ENCODE results near the gene SLC9B2. TPM values are rescaled to one million over a fixed set of nuclear protein-coding genes. Genes with fewer than 3 reads are reported as not detected.

Gene SLC9B2
- total RNA-seq, 1 experiment from 2014 or later, result 4.6 TPM

DNA sequence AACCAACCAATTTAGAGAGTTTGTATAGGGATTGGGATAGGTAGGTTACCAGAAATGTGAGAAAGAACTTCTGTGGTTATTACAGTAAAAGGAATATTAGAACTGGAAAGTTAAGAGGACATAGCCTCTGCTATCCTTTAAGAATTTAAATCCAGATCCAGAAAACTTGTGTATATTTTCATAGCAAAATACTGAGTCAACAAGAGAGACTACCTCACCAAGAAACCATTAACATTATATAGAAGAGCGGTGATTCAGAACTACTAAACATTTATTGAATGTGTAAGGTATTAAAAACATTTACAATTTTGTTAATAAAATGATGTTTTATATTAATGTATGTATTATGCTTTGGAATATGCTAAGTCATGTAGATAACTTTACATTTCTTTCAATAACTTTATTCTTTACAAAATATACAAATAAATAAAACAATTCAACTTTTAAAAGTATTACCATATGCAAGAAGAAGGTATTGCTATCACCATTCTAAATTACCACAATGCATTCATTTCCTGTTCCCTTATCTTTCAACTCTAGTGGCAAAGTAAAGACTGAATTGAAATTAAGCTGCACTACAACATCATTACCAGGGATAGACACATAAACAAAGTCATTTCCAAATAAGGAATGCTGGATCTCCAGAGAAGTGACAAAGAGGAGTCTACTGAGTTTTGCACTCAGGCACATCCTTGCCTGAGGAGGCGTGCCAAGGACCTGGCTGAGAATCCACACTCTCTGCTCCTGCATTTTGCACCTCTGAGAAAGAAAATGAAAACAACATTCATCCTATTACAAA, 29.2 kb upstream of the SLC9B2 start:
- Mint-ChIP-seq H3K9me3 (no peaks in the 10 kb centered on the region), H3K36me3 (peaks cover 41% of the 10 kb centered on the region), H3K4me1 (no peaks in the 10 kb centered on the region), H3K4me3 (no peak overlapping the region), H3K27me3 (ENCODE audit: low read depth) (no peaks in the 10 kb centered on the region), H3K27ac (no peak overlapping the region)
- no peak for ATAC-seq
- ChIA-PET POLR2A (no interaction called here), CTCF (no interaction called here)
- no peak for DNase-seq (ENCODE audit: low spot score)
- TF ChIP-seq MXD4 (CRISPR knock-in tag; IDR thresholded peaks at IDR 0.05; ENCODE audit: borderline replicate concordance) (no peak), TEAD4 (CRISPR knock-in tag; IDR thresholded peaks at IDR 0.05) (no peak)
- TF ChIP-seq, protein P1, sequence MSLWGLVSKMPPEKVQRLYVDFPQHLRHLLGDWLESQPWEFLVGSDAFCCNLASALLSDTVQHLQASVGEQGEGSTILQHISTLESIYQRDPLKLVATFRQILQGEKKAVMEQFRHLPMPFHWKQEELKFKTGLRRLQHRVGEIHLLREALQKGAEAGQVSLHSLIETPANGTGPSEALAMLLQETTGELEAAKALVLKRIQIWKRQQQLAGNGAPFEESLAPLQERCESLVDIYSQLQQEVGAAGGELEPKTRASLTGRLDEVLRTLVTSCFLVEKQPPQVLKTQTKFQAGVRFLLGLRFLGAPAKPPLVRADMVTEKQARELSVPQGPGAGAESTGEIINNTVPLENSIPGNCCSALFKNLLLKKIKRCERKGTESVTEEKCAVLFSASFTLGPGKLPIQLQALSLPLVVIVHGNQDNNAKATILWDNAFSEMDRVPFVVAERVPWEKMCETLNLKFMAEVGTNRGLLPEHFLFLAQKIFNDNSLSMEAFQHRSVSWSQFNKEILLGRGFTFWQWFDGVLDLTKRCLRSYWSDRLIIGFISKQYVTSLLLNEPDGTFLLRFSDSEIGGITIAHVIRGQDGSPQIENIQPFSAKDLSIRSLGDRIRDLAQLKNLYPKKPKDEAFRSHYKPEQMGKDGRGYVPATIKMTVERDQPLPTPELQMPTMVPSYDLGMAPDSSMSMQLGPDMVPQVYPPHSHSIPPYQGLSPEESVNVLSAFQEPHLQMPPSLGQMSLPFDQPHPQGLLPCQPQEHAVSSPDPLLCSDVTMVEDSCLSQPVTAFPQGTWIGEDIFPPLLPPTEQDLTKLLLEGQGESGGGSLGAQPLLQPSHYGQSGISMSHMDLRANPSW (CRISPR knock-in tag; conservative IDR thresholded peaks at IDR 0.05; ENCODE audit: low read depth), result no peak
- TF ChIP-seq, protein P2, sequence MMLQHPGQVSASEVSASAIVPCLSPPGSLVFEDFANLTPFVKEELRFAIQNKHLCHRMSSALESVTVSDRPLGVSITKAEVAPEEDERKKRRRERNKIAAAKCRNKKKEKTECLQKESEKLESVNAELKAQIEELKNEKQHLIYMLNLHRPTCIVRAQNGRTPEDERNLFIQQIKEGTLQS (CRISPR knock-in tag; conservative IDR thresholded peaks at IDR 0.05), result no peak

DNA sequence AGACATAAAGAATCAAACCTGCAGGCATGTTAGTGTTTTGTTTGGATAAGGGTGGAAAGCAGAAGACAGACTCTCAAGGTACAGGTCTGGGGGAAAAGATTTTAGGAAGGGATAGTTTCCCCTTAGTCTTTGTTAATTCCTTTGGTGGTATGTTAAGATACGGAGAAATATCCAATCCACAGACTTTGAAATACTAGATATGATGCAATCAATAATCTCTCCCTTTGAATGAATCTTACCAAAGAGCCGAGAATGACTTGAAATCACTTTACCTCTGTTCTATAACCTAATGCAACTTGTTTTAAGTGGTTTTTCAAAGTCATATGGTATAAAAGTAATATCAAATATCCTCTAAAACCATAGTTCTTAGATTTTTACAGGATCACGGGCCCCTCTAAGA, 28.3 kb upstream of the SLC9B2 start:
- no peak overlapping the region for H3K27ac Mint-ChIP-seq
- TF ChIP-seq SP1 (CRISPR knock-in tag; conservative IDR thresholded peaks at IDR 0.05) (no peak), ZNF396 (CRISPR knock-in tag; IDR thresholded peaks at IDR 0.05; ENCODE audit: borderline replicate concordance) (no peak), RORB (CRISPR knock-in tag; IDR thresholded peaks at IDR 0.05) (no peak), OVOL2 (CRISPR knock-in tag; IDR thresholded peaks at IDR 0.05; ENCODE audit: borderline replicate concordance) (no peak), MYBL2 (CRISPR knock-in tag; IDR thresholded peaks at IDR 0.05) (no peak), PRRX2 (CRISPR knock-in tag; IDR thresholded peaks at IDR 0.05) (no peak), NR2C2 (CRISPR knock-in tag; IDR thresholded peaks at IDR 0.05) (no peak)
- TF ChIP-seq, protein P3, sequence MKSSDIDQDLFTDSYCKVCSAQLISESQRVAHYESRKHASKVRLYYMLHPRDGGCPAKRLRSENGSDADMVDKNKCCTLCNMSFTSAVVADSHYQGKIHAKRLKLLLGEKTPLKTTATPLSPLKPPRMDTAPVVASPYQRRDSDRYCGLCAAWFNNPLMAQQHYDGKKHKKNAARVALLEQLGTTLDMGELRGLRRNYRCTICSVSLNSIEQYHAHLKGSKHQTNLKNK (CRISPR knock-in tag; IDR thresholded peaks at IDR 0.05), result no peak
- TF ChIP-seq, protein P2 (CRISPR knock-in tag; conservative IDR thresholded peaks at IDR 0.05), result no peak
- H3K27me3 Mint-ChIP-seq (ENCODE audit: low read depth), result no peaks in the 10 kb centered on the region
- ATAC-seq, result no peak
- ChIA-PET CTCF (no interaction called here), POLR2A (no interaction called here)
- peaks cover 33% of the 10 kb centered on the region for H3K36me3 Mint-ChIP-seq
- H3K4me3 Mint-ChIP-seq, result no peak overlapping the region
- no peaks in the 10 kb centered on the region for H3K9me3 Mint-ChIP-seq
- 0 out of 2 replicates have a peak, but pooled peaks cover 3% of the 10 kb centered on the region for H3K4me1 Mint-ChIP-seq
- DNase-seq (ENCODE audit: low spot score), result no peak

DNA sequence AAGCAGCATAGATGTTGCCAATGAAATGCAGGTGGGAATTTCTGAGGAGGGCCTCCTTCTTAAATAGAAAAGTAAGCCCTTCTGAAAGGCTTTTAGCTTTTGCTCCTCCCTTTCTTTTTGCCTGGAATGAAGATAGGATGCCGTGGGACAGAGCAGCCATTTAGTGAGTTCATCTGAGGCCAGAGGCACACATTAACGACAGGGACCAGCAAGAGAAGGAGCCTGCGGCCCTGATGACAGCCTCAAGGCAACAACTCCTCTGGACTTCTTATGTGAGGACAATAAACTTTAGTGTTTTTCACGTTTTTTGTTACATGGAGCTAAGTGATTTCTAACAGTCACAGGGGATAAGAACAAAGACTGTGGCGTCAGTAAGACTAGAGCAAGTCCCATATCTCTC, 24.1 kb upstream of the SLC9B2 start:
- ChIA-PET CTCF (interaction anchor here (1.1 to 1.8 kb wide), 4 partner anchors 26 to 521 kb away, joined by 3 to 8 read pairs (median 4); partner anchors contain the start of gene CISD2), POLR2A (no interaction called here)
- Mint-ChIP-seq H3K36me3 (0 out of 2 replicates have a peak, but pooled peaks cover 3% of the 10 kb centered on the region), H3K9me3 (no peaks in the 10 kb centered on the region), H3K27ac (peak overlapping the region; percentile 72; the same call in 1 of the 2 replicates), H3K27me3 (ENCODE audit: low read depth) (no peaks in the 10 kb centered on the region), H3K4me1 (peaks cover 13% of the 10 kb centered on the region), H3K4me3 (no peak overlapping the region)
- DNase-seq (ENCODE audit: low spot score) (no peak), ATAC-seq (no peak)
- TF ChIP-seq, protein P4, sequence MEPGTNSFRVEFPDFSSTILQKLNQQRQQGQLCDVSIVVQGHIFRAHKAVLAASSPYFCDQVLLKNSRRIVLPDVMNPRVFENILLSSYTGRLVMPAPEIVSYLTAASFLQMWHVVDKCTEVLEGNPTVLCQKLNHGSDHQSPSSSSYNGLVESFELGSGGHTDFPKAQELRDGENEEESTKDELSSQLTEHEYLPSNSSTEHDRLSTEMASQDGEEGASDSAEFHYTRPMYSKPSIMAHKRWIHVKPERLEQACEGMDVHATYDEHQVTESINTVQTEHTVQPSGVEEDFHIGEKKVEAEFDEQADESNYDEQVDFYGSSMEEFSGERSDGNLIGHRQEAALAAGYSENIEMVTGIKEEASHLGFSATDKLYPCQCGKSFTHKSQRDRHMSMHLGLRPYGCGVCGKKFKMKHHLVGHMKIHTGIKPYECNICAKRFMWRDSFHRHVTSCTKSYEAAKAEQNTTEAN (CRISPR knock-in tag; IDR thresholded peaks at IDR 0.05), result no peak
- TF ChIP-seq JUN (CRISPR knock-in tag; IDR thresholded peaks at IDR 0.05) (no peak), ELF4 (CRISPR knock-in tag; IDR thresholded peaks at IDR 0.05; ENCODE audit: low read depth) (no peak), NR2C2 (CRISPR knock-in tag; IDR thresholded peaks at IDR 0.05) (no peak), NR3C1 (CRISPR knock-in tag; conservative IDR thresholded peaks at IDR 0.05; ENCODE audit: low read depth) (no peak)
- TF ChIP-seq, protein P5, sequence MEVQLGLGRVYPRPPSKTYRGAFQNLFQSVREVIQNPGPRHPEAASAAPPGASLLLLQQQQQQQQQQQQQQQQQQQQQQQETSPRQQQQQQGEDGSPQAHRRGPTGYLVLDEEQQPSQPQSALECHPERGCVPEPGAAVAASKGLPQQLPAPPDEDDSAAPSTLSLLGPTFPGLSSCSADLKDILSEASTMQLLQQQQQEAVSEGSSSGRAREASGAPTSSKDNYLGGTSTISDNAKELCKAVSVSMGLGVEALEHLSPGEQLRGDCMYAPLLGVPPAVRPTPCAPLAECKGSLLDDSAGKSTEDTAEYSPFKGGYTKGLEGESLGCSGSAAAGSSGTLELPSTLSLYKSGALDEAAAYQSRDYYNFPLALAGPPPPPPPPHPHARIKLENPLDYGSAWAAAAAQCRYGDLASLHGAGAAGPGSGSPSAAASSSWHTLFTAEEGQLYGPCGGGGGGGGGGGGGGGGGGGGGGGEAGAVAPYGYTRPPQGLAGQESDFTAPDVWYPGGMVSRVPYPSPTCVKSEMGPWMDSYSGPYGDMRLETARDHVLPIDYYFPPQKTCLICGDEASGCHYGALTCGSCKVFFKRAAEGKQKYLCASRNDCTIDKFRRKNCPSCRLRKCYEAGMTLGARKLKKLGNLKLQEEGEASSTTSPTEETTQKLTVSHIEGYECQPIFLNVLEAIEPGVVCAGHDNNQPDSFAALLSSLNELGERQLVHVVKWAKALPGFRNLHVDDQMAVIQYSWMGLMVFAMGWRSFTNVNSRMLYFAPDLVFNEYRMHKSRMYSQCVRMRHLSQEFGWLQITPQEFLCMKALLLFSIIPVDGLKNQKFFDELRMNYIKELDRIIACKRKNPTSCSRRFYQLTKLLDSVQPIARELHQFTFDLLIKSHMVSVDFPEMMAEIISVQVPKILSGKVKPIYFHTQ (CRISPR knock-in tag; IDR thresholded peaks at IDR 0.05), result no peak
- TF ChIP-seq, protein P6, sequence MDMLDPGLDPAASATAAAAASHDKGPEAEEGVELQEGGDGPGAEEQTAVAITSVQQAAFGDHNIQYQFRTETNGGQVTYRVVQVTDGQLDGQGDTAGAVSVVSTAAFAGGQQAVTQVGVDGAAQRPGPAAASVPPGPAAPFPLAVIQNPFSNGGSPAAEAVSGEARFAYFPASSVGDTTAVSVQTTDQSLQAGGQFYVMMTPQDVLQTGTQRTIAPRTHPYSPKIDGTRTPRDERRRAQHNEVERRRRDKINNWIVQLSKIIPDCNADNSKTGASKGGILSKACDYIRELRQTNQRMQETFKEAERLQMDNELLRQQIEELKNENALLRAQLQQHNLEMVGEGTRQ (CRISPR knock-in tag; IDR thresholded peaks at IDR 0.05), result no peak

Measured in WTC11 (cell line).